ENCODE measurements around the gene DBI.
A peak's percentile ranks its signal among the peaks of the same experiment; 100 is the strongest.
"Not testable (repeated sequence)": the region's sequence is repeated elsewhere in the genome, so short reads cannot be mapped to it uniquely, and the experiment has no call there.

The DBI gene

DNA sequence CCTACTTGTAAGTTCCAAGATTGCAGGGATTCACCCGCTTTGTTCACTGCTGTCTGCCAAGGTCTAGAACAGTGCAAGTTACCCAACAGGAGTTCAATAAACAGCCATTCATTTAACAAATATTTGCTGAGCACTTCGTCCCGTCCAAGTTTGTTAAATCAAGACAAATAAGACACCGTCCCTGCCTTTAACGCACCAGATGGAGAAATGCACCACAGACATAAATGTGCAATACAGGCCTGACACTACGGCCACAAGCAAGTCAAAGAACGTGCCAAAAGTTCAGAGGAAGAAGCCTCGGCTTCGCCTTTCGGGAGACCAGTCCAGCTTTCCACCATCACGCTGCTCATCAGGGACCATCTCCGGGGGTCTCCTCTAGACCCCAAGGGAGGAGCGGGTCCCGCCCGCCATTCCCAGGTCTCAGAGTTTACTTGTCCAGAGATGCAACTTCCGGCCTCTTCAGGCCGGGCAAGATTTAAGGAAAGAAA lies 572 bp upstream of the DBI start:
- DNase-seq, result peak in 1 of 2 donors; percentile 25

DNA sequence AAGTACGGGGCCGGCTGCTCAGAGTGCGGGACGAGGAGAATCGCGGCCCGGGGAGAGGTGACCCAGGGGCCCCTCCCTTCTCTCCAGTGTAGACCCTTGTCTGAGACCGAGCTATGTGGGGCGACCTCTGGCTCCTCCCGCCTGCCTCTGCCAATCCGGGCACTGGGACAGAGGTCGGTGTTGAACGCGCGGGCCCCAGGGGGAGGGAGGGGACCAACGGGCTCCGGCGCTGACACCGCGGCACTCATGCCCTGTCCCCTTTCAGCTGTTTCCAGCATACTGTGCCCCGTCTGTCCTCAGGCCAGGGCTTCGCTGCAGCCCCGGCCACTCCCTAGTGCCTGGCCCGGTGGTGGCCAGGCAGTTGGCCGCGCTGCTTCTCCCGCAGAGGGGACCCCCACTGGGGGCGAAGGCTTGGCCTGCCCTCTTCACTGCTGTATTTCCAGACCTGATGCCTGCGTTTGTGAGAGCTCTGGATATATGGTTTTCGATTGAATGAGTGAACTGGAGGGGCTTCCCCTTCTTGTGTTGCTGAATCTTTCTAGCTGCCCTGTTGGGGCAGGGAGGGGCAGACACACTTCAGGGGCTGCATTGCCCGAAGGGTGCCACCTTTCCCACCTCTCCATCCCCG lies 809 bp downstream of the DBI start:
- DNase-seq, result peak in 1 of 2 donors; percentile 35

DNA sequence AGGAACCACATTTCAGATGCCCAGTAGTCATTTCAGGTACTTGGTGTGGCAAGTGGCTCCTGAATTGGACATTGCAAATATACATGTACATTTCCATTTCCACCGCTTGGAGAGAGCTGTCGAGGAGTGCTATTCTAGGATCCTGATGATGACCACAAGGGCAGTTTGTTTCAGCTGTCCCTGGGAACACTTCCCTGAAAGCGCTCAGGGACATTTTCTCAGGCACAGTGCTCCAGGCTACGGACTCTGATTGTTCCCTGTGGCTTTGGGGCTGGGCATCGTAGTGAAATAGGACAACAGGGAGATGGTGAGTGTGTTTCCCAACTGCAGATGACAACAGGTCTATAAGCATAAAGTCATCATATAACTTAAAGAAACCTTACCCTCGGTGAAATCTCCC lies 3.1 kb downstream of the DBI start:
- DNase-seq, result no peak

DNA sequence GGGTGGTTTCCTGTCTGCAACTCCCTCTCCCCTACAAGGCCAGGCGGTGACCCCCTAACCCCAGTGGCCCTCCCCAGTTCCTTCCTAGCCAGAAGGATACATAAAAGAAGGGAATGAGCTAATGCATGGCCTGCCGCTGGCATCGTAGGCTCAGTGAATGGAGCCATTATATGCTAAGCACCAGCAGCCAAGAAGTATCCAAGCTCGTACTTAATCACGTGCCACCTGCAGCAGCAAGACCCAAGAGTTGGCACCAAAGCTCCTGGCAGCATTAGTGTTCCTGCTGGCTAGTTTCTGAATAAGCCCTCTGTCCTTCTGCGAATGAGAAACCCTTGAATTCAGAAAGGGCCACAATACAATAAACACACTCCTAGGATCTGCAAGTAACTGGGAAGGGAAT lies 4.3 kb downstream of the DBI start:
- DNase-seq, result no peak

DNA sequence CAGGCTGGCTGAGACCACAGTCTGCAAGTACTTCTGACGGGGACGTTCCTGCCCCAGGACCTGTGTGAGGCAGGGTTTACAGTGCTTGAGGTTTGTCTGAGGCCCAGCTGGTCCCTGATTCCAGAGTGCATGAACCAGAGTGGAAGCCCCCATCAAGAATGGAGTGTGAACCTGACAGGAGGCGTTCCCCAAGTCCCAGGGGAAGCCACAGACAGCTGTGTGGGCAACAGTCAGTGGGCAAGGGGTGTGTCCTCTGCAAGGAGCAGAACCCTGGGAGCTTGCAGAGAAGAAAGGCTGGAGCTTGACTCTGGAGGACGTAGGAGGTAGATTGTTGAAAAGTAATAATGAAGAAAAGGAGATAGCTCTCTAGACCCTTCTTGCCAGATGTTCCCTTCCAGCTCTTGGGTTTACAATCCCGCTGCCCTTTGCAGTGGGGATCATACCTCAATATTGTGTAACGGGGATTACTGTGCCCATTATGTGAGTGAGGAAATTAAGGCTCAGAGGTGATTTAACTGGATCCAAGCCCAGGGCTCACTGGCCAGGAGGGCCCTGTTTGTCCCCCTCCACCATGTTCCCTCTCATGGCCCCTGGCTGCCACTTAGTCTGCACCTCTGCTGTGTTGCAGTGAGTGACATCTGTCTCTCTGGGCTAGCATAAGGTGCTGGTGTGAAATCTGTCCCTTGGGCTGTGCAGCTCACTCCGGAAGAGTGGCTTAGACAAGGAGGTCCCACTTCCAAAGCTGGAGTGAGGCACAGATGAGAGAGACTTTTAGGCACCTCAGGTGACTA lies 6.2 kb downstream of the DBI start:
- no peak for DNase-seq

DNA sequence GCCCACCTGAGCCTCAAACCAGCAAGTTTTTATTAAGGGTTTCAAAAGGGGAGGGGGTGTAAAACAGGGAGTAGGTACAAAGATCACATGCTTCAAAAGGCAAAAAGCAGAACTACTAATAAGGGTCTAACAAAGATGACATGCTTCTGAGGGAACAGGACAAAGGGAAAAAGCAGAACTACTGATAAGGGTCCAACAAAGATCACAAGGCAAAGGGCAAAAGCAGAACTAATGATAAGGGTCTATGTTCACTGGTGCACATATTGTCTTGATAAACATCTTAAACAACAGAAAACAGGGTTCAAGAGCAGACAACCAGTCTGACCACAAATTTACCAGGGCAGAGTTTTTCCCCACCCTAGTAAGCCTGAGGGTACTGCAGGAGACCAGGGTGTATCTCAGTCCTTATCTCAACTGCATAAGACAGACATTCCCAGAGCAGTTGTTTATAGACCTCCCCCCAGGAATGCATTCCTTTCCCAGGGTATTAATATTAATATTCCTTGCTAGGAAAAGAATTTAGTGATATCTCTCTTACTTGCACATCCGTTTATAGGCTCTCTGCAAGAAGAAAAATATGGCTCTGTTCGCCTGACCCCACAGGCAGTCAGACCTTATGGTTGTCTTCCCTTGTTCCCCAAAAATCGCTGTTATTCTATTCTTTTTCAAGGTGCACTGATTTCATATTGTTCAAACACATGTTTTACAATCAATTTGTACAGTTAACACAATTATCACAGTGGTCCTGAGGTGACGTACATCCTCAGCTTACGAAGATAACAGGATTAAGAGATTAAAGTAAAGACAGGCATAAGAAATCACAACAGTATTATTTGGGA lies 7.3 kb downstream of the DBI start:
- not testable (repeated sequence) for DNase-seq

DNA sequence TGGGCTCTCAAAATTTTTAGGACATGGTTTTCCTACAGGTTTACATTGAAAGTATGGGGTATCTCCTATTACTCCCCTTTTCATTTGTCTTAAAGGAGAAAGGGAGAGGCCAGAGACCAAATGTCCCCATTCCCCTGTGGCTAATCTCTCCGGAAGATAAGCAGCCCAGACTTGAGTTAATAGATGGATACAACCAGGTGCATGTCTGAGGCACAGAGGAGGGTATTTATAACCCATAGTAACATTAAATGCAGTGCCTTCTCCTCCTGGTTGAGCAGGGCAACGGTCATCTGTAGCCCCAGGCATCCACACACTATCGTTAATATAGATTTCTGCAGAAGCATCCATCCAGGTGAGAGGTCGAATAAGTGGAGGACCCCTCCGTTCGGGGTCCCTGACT lies 9.6 kb downstream of the DBI start:
- not testable (repeated sequence) for DNase-seq

DNA sequence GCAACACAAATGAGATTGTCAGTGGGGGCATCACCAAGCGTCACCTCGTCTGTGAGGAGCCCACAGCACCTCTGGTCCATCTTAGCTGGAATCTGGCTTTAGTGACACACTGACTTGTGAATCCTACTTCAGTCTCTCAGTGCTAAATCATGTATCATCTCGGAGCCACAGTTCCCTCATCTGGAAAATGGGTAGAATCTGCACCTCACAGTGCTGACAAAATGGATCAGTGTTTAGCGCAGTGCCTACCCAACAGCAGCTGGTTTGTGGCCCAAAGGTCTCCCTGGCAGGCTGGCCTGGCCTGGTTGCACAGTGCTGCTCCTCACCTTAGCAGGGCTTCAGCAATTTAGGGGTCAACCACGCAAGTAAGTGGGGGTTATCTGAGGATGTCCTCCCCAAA lies 10.0 kb downstream of the DBI start:
- DNase-seq, result no peak

DNA sequence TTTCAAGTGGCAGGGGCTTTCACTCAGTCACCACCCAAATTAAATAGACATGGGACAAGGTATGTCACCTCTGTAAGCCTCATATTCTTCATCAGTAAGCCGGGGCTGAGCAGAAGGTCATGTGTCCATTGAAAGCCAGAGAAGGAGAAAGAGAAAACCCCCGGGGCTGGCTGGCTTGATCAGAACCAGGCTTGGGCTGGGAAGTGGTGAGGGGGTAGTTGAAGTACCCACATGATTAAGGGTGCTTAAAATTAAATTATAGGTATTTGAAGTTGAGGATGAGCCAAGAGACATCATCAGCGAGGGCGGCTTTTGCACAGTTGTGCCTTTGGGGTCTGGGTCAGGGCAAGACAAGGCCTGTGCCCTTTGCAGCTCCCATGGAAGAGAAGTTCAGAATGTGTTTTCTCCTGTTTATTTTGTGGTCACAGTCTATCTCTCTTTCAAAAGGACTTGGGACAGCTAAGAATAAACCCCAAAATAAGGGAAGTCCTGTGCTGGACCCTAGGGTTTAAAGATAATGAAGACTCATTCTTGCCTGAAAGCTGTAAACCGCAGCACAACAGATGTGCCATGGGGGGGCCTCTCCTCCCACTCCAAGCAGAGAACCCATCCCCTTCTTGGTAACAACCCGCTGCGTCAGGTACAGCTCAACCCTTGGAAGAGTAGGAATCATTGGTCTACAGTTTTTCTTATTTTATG lies 10.7 kb downstream of the DBI start:
- no peak for DNase-seq

DNA sequence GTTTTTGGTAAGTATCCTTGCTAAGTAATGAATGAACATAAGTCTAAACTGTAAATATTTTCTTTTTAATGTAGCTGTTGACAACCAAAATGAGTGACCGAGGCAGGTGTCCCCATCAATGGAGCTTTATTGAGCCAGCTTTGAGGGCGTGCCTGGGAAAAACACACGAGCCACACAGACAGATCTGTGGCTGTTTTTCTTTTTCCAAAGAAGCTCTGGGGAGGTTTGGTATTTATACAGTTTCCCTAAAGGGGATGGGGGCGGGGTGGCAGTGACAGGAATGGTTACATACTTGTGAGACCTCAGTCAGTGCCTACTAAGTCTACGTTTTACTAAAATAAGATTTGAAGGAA lies 11.2 kb downstream of the DBI start:
- no peak for DNase-seq

DNA sequence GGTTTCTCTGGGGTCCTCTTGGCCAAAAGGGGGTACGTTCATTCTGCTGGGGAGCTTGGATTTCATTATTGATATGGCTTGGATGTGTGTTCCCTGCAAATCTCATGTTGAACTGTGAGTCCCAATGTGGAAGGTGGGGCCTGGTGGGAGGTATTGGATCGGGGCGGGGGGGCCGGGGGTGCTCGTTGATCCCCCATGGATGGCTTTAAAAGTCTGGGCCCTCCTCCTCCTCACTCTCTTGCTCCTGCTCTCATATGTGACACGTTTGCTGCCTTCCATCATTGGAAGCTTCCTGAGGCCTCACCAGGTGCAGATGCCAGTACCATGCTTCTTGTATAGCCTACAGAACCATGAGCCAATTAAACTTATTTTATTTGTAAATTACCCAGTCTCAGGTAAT lies 11.8 kb downstream of the DBI start:
- no peak for DNase-seq

DNA sequence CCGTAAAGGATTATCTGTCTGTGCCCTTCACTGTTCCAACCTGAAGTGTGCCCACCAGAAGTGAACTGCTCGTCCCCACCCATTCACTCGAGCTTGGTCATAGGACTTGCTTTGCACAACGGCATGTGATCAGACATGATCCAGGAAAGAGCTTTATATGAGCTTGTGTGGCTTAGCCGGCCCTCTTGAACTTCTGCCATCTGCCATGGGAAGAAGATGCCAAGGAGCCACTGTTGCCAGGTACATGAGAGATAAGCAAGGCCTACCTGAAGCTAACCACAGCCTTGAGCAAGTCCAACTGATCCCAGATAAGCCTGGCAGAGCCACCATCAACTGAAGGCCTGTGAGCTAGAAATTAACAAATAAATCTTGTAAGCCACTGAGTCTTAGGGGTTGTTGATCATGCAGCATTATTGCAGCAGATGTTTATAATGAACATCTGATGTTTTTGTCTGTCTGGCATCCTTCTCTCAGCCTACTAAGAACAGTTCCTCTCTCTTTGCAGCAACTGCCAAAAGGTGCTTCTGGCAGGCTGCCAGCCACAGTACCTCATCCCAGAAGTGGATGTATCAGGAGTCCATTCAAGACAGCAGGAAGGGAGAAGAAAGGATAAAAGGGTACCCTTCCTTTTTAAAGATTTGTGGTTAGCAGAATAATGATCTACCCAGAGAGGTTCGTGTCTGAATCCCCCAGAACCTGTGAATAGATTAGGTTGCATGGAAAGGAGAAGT lies 16.8 kb downstream of the DBI start:
- DNase-seq, result no peak

DNA sequence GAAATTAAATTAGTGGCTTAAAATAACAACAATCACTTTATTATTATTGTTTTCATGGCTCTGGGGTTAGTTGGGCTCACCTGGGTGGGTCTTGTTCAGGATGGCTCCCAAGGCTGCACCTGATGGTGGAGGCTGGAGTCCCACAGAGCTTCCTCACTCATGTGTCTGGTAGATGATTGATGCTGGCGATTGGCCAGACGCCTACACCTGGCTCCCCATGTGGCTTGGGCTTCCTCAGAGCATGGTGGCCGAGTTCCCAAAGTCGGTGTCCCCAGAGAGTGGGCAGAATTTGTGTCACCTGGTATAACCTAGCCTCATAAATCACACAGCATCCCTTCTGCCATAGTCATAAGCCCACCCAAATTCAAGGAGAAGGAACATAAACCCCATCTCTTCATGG lies 18.2 kb downstream of the DBI start:
- DNase-seq, result no peak

DNA sequence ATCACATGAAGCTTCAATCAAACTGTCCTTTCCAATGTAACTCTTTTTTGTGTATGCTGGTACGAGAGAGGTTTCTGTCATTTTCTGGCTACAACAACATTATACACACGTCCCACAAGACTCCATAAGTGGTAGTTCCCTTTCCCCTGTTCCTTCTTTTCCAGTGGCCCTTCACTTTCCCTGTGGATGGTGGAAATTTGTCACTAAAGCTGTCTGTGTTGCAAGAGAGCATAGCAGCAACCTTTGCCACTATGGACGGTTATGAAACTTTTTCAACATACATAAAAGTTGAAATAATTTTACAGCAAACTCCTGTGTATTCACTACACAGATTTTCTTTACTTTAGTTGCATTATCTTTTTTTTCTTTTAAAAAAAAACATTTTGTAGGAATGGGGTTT lies 18.7 kb downstream of the DBI start:
- DNase-seq, result peak; percentile 27 to 68

DNA sequence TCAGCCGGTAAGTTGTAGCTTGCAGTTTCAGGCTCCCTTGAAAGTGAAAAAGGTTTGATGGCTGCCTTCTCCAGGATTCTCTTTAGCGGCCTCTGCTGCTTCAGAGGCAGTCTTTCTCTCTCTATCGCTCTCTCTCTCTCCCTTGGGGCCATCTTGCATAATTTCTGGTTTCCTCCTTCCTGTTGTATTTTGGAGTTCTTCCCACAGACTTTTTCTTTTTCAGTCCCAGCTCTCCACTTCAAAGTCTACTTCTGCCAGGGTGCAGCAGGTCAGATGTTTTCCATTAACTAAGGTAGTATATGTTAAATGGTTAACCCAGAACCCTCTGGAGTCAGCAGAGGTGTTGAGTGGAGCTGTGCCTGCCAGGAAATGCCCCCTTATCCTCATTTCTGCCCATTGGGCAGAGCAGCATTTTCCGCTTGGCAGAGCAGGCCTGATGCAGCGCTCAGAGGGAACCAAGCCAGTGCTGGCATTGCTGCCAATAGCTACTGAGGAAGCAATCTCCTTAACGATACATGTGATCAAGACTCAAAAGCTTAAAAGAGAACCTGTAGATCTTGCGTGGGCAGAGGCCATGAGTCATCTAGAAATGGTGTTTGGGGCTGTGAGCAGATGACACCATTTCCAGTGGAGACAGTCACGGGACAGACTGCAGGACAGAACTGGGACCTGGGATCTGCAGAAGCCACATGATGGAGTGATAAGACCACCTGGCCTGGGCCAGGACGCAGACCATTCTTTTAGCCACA lies 20.8 kb downstream of the DBI start:
- DNase-seq, result peak; percentile 94 to 99

DNA sequence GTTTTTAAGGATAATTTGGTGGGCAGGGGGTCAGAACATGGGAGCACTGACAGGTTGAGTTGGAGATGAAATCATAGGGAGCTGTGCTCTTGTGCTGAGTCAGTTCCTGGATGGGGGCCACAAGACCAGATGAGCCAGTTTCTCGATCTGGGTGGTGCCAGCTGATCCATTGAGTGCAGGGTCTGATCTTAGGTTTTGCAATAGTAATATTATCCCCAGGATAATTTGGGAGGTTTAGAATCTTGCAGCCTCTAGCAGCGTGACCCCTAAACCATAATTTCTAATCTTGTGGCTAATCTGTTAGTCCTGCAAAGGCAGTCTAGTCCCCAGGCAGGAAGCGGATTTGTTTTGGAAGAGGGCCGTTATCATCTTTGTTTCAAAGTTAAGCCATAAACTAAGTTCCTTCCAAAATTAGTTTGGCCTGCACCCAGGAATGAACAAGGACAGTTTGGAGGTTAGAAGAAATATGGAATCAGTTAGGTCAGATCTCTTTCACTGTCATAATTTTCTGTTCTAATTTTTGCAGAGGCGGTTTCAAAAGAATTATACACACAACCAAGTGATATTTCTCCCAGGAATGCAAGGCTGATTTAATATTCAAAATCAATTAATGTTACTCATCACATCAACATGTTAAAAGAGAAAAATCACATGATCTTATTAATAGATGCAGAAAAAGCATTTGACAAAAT lies 23.0 kb downstream of the DBI start:
- no peak for DNase-seq

DNA sequence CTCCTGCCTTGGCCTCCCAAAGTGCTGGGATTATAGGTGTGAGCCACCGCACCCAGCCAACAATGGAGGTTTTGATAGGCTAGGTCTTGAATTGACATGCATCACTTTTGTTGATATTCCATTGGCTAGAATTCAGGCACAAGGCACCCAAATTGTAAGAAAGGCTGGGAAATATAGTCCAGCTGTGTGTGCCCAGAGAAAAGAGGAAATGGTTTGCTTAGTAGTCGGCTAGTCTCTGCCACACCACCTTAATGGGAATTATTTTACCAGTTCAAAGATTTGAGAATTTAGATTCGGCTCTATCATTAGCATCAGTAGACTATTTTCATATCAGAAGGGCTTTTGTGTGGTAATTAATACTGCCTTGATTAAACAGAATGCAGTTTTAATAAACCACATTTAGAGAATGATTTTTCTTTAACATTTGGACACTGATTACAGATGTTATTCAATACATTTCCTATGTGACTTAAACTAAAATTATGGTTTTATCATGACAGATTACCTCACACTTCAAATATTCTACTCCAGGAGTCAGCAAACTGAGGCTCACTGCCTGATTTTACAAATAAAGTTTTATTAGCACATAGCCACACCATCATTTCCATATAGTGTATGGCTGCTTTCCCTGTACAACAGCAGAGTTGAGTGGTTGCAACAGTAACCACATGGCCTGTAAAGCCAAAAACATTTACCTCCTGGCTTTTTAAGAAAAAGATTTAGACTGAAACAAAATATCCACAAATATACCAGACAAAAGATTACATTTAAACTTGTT lies 27.4 kb downstream of the DBI start:
- no peak for DNase-seq

DNA sequence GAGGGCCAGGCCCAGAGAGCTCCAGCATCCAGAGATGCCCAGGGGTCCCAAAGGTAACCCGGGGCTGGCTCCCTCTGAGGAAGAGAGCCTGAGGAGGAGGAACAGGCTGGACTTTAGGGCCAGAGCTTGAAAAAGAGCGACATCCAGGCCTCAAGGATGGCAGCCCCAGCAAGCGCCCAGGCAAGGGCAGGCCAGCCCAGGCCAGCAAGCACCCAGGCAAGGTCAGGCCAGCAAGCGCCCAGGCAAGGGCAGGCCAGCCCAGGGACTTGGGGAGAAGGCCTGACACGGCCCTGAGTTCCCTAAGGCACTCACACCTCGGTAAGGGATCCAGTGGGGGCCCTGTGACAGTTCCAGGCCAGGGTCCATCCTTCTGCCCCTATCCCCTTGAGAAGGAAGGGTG lies 30.4 kb downstream of the DBI start:
- no peak for DNase-seq

DNA sequence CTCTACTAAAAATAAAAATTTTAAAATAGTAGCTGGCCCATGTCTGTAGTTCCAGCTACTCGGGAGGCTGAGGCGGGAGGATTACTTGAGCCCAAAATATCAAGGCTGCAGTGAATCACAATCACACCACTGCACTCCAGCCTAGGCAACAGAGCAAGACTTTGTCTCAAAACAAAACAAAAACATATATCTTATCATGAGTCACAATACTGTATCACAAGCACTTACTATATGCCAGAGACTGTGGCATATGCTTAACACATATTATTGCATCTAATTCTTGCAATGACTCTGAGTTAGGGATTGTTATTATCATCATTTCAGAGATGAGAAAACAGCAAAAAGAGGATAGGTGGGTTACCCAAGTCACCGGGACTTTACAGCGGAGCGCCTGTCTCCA lies 35.3 kb downstream of the DBI start:
- no peak for DNase-seq

Data from inflammatory macrophage treated with lipopolysaccharide for 1 hour (primary cell).